GM18870 (cell line): ENCODE results near the gene CLSTN2.

ENCODE experiments used
- ATAC-seq: cut with Tn5 transposase; IDR thresholded peaks from one replicate; pipeline ENCODE4 v1.9.1; 2021; ENCODE audit warnings: moderate library complexity; ENCODE audit not compliant: unreplicated experiment

The CLSTN2 gene

GRCh38 chr3:140268610-140269009 is 333.6 kb downstream of the CLSTN2 start:
- ATAC-seq: no peak

- ATAC-seq: no peak
These were observed 335.3 kb downstream of the CLSTN2 start for GRCh38 chr3:140270329-140270728.

DNA sequence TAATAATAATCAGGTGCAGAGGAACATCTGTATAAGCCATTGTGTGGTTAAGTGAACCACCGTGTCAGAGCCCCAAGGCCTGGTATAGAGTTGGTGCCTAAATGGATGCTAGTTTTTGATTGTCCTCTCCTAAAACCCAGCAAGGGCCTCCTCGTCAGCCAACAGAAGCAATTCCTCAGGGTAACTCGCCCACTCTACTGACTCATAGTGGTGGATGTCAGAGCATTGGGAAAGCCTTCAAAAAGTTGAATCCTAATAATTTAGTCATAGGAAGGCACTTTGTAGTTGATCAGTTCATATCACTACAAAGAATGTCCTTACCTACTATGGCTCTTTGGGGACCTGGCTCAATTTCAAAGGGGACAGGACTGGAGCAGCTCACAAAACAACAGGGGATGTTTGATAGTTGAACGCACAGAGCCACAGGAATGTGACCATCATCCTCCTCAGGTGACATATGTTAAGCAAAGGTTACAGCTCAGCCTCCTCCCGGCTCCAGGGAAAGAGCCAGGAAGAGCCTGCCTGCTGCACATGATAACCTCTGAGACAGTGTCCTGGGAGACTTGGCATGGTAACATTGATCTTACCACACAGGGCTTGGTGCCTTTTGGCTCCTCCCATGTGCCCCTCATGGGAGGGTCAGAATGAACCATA is 338.7 kb downstream of the CLSTN2 start:
- ATAC-seq: no peak

DNA sequence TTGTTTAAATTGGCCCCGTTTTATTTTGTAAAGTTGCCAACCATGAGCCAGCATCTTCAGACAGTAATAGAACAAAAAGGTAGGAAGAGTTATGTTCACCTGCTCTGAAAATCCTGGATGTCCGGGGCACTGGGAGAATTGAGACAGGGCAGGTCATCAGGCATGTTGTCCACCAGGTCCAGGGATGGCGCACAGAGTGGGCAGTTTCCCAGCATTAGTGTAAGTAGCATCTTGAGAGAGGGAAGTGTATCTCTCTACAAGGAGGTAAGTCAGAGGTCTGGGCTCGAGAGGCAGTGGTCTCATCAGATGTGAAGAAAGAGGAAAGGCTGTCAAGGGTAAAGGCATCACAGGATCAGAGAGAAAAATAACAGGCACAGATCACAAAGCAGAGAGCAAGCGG is 339.4 kb downstream of the CLSTN2 start:
- ATAC-seq: no peak

GRCh38 chr3:140276703-140277102 is 341.7 kb downstream of the CLSTN2 start:
- ATAC-seq: no peak

GRCh38 chr3:140277886-140278285 is 342.9 kb downstream of the CLSTN2 start:
- ATAC-seq: no peak

DNA sequence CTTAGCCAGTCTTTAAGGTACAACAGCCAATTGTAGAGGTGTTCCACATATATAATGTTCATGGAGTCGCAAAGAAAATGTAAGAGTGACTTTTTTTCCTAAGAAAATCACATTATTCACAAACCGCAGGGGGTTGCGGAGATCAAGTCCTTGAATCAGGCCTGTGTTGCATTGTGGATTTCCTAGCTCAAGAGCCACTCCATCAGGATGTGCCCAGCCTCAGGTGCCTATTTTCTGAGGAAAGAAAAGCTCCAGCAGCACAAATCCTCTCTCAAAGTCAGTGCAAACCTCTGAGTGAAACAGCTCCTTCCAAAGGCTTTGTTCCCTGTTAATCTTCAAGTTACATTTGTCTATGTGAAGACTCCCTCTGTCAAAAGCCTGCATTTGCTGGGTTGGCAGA is 349.4 kb downstream of the CLSTN2 start:
- ATAC-seq: no peak

DNA sequence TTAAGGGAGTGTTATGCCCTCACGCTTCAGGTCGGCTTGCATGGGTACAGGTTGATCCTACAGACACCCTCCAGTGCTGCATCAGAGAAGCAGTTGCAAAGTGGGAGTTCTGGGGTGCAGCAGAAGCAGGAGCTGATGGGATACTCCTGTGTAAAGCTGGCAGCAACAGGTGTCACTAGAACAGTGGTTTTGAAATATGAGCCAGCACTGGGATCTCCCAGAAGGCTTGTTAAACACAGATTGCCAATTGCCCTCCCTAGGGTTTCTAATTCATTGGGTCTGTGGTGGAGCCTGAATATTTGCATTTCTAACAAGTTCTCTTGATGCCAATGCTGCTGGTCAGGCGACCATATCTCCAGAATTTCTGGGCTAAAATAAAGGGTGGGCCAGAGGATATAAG is 350.4 kb downstream of the CLSTN2 start:
- ATAC-seq: no peak

GRCh38 chr3:140288595-140288994 is 353.6 kb downstream of the CLSTN2 start:
- ATAC-seq: no peak

DNA sequence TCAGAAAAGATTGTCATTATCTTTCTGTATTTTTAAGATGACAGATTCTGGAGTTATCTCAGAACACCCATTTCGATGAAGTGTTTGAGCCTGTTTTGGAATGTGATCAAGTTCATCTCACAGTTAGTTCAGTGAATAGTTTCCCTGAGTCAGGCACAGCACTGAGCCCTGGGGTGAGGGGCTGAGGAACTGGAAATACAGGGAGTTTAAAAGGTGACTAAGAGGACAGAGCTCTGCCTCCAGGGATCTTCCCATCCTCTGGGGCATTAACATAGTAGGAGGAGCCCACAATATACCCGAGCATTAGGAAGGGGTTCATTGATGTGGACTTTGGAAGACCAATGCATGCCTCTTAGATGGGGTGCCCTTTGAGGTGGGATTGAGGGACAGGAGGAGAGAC is 355.1 kb downstream of the CLSTN2 start:
- ATAC-seq: no peak

GRCh38 chr3:140292170-140292569 is 357.2 kb downstream of the CLSTN2 start:
- ATAC-seq: no peak

DNA sequence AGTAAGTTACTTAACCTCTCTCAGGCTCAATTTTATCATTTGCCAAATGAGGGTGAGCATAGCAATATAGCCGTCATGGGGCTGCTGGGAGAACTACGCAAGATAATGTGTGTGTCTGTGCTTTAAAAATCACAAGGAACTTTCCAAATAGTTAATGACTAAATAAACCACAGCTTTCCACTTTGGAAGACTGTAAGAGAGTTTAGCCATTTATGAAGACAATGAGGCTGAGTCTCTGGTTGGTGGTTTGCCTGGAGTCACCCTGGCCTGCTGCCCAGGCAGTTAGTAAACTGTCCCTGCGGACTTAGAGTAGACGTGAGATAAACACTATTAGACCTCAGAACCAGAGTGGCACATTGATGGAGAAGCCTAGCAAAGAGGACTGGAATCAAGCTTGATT is 357.7 kb downstream of the CLSTN2 start:
- no peak for ATAC-seq

DNA sequence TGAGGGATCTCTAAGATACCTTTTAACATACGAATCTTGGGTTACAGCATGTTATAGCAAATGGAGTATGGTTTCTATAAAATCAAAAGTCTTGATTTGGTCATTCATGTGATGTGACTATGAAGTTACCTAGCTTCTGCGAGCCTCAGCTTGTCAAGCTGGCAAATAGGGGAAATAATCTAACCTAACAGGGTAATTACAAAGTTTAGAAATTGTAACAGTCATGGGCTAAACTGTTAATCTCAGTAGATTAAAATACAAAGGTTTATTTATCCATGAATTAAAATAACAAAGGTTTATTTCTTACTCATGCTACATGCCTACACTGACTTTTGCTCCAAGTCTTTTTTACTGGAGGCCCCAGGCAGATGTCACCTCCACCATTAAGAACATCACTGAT is 359.1 kb downstream of the CLSTN2 start:
- no peak for ATAC-seq

- ATAC-seq: no peak
These were observed 361.9 kb downstream of the CLSTN2 start for GRCh38 chr3:140296796-140297352.

GRCh38 chr3:140298043-140298442 is 363.1 kb downstream of the CLSTN2 start:
- ATAC-seq: no peak

DNA sequence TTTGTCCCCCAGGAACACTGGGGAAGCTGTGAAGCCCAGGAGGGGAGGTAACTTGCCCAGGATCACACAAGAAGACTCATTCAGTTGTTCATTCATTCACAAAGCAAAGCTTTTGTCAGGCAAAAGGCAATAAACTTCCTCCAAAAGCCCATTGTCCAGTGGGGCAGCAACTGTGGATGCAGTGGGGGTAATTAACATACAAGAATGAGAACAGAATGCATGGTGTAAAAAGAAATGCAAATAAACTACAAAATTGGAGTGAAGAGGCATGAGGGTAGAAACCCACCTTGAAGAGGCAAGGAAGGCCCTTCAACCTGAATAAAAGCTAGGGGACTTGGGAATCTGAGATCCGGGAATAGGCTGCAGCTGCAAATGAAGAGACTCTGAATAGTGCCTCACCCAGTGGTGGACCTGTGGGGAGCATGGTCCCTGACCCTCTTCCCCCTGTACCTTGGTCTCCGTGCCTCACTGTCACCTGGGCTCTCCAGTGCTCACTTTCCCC is 363.6 kb downstream of the CLSTN2 start:
- ATAC-seq: no peak

DNA sequence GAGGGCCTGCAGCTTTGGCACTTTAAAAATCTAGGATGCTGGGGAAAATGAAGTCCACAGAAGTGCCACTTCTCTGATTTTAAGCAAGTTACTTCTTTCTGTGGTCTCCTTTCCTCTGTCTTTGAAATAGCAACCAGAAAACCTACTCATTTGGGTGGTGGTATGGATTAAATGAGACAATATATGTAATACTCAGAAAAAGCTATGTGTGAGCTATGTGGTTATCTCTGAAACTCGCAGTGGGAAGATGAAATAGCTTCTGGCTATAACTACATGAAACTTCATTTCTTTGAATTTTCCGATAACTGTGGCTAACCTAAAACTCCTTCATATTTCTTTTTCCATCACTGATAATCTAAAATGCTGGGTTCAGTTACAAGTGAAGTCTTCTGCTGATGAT is 368.9 kb downstream of the CLSTN2 start:
- ATAC-seq: no peak

DNA sequence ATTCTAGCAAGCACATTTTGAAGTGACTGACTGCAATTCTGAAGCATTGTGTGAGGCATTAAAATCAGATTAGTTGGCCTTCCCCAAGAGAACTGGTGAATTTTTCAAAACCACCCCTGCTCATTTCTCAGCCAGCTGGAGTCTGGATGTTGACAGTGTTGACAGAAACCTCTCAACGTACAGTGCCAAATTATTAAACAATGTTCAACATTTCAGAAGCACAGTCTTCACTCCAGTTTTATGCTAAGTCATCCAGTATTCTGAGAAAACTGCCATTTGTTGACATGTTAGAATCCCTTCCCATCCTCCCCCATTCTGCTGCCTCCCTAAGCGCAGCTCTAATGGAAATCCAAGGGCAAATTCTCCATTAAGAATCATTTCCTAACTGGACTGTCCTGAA is 373.6 kb downstream of the CLSTN2 start:
- no peak for ATAC-seq

- ATAC-seq: no peak
These were observed 376.4 kb downstream of the CLSTN2 start for GRCh38 chr3:140311428-140311827.

DNA sequence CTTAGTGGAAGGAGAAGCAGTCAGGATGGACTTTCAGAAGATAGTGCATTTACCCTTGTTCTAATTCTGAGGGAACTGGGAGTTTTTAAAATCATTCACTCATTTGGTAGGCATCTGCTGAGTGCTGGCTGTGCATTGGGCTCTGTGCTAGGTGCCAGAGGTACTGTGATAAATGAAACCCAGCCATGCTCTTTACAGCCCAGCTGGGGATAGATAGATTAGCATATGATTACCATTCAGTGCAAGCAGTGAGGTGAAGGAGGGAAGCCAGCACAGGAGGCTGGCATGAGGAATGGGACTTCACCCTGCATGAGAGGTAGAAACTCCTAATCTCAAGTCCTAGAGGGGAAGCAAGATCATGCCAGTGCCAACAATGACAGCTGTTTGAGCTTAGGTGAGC is 381.0 kb downstream of the CLSTN2 start:
- ATAC-seq: no peak

DNA sequence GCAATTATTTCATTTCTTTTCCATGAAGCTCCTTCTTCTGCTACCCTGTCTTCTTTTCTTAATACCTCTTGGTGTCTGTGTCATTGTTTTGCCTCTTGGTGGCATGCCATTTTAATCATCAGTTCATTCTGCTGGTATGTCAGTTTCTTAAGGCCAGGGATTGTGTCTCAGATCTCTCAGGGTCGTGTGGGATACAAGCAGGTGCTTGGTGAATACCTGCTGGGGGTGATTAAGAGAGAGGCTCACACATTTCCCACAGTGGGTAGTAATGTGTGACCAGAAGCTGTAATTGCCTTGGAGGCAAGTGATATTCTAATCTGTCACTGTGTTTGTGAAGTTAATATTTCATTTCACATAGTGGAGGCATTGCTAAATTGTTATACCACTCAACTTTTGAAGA is 381.5 kb downstream of the CLSTN2 start:
- no peak for ATAC-seq

- ATAC-seq: no peak
These were observed 381.9 kb downstream of the CLSTN2 start for GRCh38 chr3:140316868-140317400.

- no peak for ATAC-seq
These were observed 384.8 kb downstream of the CLSTN2 start for GRCh38 chr3:140319739-140320138.
